ENCODE results near the gene PIGZ.

DNA sequence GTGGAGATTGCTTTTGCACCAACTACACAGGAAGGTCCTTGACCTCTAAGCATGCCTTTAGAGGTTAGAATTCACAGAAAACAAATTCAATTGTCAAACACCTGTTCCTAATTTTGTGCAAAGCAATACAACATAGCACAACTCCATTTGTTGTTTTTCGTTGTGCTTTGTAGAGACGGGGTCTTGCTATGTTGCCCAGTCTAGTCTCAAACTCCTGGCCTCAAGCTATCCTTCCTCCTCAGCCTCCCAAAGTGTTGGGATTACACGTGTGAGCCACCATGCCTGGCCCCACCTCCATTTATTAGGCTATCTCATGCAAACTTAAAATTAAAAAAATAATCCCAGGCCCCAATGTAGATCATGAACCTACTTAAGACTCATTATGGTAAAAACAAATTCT, 32.3 kb downstream of the PIGZ start:
- TF ChIP-seq POLR2AphosphoS5 (IDR thresholded peaks at IDR 0.05) (no peak), POLR2A (IDR thresholded peaks at IDR 0.05) (no peak)
- TF ChIP-seq, protein P1, sequence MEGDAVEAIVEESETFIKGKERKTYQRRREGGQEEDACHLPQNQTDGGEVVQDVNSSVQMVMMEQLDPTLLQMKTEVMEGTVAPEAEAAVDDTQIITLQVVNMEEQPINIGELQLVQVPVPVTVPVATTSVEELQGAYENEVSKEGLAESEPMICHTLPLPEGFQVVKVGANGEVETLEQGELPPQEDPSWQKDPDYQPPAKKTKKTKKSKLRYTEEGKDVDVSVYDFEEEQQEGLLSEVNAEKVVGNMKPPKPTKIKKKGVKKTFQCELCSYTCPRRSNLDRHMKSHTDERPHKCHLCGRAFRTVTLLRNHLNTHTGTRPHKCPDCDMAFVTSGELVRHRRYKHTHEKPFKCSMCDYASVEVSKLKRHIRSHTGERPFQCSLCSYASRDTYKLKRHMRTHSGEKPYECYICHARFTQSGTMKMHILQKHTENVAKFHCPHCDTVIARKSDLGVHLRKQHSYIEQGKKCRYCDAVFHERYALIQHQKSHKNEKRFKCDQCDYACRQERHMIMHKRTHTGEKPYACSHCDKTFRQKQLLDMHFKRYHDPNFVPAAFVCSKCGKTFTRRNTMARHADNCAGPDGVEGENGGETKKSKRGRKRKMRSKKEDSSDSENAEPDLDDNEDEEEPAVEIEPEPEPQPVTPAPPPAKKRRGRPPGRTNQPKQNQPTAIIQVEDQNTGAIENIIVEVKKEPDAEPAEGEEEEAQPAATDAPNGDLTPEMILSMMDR (IDR thresholded peaks at IDR 0.05), result no peak
